Stimulated activated CD4-positive, alpha-beta T cell treated with anti-CD3 and anti-CD28 coated beads, Interleukin-2, amount 100 ng/mL, for 24 hours (primary cell): ENCODE data around the gene POPDC3.
"Not testable (repeated sequence)": the region's sequence is repeated elsewhere in the genome, so short reads cannot be mapped to it uniquely, and the experiment has no call there.

Experiments
- DNase-seq, 2 donors: peaks; one replicate each; pipeline ENCODE4 v3.0.0-alpha.2; 2020

POPDC3 gene

GRCh38 chr6:105179244-105180065, at the start of gene POPDC3:
Gene POPDC3 (minus strand): TSS chr6:105180014. CDS start chr6:105161909, 18,105 bp downstream.
- peak in 1 of 2 donors; percentile 12 for DNase-seq

- DNase-seq = no peak
Observed at GRCh38 chr6:105227295-105227767, 47.5 kb upstream of the POPDC3 start.

DNA sequence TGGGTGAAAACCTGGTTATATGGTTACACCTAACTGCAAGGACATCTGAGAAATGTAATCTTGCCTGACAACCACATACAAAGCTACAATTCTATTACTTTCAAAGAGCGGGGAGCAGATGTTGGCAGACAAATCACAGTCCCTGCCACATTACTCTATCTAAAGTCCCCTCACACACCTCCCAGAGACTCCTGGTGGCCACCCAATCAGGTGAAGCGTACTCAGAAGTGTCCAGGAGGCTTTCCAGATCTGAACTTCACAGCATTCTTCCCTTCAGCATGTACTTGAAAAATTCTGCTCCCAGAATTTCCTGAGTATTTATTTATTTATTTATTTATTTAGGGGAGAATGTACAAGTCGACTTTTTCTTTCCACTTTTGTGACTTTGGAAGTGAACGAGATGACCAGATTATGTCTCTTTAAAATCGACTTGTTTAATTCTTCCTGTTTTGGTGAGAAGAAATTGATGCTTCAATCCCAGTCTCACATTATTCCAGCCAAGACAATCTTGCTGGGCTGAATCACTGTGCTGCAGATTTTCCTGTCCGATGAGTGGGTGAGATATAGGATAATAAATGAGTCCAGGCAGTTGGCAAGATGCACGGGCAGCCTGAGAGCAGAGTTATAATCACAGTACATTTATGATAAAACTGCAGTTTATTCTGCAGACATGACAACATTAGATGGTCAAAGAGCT, 46.9 kb upstream of the POPDC3 start:
- no peak for DNase-seq

DNA sequence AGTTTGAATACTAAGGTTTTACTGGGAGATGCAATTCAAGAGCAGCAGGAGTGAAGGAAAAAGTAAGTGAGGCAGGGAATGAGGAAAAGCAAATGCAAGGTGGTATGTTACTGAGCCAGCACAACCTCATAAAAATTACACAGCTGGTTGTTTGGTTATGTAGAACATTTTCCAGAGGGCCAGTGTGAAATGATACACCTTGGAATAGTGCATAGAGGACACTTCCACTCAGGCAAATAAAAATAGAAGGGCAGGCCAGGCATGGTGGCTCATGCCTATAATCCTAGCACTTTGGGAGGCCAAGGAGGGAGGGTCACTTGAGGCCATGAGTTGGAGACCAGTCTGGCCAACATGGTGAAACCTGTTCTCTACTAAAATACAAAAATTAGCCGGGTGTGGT, 43.4 kb upstream of the POPDC3 start:
- DNase-seq = no peak

- DNase-seq = not testable (repeated sequence)
Observed at GRCh38 chr6:105221219-105221618, 41.4 kb upstream of the POPDC3 start.

DNA sequence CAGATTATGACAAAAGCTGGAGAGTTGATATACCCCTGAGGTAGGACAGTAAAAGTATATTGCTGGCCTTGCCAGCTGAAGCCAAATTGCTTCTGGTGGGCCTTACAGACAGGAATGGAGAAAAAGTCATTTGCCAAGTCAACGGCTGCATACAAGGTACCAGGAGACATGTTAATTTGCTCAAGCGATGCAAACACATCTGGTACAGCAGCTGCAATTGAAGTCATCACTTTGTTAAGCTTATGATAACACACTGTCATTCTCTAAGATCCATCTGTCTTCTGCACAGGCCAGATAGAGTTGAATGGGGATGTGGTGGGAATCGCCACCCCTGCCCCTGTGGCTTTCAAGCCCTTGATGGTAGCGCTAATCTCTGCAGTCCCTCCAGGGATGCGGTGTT, 40.4 kb upstream of the POPDC3 start:
- no peak for DNase-seq

DNA sequence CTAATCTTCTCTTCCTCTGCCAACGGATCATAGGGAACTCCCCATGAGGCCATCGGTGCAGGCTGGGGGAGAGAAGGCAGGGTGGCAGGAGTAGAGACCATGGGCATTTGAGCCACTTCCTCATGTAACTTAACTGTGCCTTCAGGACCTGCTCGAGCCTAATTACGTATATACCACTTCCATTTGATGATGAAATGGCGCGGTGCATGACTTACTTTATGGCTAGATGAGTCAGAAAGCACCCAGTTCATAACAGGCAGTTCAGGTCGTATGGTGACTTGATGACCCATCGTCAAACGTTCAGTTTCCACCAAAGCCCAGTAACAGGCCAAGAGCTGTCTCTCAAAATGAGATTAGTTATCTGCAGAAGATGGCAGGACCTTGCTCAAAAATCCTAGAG, 39.4 kb upstream of the POPDC3 start:
- not testable (repeated sequence) for DNase-seq

GRCh38 chr6:105215506-105215905, 35.7 kb upstream of the POPDC3 start:
- DNase-seq = no peak

DNA sequence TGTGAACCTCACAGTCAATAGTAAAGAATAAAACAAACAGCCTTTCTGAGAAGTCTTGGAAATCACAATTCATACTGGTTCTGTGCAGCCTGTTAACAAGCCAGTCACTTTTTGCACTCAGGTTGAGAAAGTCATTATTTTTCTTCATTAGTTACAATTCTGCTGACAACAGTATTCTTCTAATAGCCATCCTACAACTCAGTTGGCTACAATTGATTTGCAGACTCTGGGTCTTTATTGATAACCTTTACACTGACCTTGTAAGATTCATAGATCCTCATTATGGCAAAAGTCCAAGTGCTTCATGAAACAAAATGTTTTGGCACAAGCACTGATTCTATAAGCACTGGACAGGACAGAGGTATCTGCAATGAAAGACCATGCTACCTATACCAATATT, 34.9 kb upstream of the POPDC3 start:
- DNase-seq = no peak

DNA sequence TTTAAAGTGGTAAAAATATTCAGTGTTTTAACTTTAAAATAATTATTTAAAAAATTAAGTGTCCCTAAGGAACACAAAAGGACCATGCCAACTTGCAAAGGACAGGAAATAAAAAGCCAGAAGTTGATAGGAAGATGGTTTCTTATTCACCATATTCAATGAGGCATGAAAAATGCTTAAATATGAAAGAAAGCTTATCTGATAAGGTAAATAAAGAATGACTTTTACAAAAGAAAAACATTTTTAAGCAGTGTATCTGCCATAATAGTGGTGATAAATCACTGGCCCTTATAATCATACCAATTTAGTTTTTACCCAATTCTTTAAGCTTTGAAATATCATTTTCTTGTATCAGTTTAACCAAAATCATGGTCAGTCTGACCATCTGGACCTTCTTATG, 33.5 kb upstream of the POPDC3 start:
- DNase-seq = no peak

GRCh38 chr6:105212587-105212986, 32.8 kb upstream of the POPDC3 start:
- no peak for DNase-seq

- no peak for DNase-seq
Observed at GRCh38 chr6:105211831-105212230, 32.0 kb upstream of the POPDC3 start.

GRCh38 chr6:105210932-105211531, 31.2 kb upstream of the POPDC3 start:
- no peak for DNase-seq

GRCh38 chr6:105209950-105210706, 30.3 kb upstream of the POPDC3 start:
- no peak for DNase-seq

DNA sequence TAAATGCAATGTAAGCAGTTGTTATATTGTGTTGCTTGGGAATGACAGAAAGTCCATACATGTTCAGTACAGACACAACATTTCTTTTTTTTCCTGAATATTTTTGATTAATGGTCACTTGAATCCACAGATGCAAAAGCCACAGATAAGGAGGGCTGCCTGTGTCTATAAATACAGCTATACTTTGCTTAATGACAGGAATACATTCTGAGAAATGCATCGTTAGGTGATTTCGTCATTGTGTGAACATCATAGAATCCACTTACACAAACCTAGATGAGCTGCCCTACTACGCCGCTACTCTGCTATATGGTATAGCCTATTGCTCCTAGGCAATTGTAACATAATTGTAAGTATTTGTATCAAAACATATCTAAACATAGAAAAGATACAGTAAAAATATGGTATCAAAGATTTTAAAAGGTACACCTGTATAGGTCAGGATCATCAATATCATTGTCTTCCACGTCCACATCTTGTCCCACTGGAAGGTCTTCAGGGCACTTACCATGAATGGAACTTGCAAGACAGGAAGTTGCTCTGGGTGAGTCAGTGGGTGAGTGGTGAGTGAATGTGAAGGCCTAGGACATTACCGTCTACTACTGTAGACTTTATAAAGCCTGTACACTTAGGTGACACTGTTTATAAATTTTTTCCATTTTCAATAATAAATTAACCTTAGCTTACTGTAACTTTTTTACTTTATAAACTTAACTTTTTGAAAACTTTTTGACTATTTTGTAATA, 27.9 kb upstream of the POPDC3 start:
- no peak for DNase-seq

DNA sequence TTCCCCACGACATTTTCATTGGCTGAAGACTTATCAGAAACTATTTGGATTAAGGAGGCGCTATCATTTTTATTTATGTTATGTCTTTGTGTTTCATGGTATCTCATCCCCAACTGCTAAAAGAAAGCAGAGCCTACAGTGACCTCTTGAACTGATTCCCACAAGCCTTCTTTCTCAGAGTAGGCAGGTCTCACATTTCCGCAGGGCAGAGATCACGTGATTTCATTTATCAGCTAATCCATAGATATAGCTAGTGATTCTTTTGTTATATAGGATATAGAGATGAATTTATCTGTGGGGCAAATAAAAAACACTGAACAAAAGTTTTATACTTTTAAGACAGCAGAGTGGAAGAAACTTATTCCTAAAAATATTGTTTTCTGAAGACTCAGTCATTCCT, 25.0 kb upstream of the POPDC3 start:
- DNase-seq = no peak

GRCh38 chr6:105204331-105204730, 24.5 kb upstream of the POPDC3 start:
- DNase-seq = no peak

GRCh38 chr6:105202486-105202885, 22.7 kb upstream of the POPDC3 start:
- no peak for DNase-seq

GRCh38 chr6:105200133-105200730, 20.4 kb upstream of the POPDC3 start:
- DNase-seq = no peak

DNA sequence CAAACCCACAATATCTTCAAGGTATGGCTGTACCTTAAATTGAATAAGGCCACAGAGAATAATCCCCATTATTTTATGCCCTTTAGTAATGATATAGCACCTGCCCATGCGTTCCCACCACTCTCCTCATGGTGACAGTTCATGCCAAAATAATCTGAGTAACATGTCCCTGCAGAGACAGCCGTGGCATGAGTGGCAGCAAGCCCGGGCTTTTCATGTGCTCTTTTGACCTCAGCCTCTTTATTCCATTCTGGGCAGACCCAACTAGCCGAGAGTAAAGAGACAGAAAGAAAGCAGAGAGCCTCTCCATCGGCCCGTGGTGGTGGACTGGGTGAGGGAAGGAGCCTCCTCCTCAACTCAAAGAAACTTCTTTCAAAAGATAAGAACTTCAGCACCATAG, 19.9 kb upstream of the POPDC3 start:
- DNase-seq = no peak

- DNase-seq = no peak
Observed at GRCh38 chr6:105196076-105196475, 16.3 kb upstream of the POPDC3 start.

DNA sequence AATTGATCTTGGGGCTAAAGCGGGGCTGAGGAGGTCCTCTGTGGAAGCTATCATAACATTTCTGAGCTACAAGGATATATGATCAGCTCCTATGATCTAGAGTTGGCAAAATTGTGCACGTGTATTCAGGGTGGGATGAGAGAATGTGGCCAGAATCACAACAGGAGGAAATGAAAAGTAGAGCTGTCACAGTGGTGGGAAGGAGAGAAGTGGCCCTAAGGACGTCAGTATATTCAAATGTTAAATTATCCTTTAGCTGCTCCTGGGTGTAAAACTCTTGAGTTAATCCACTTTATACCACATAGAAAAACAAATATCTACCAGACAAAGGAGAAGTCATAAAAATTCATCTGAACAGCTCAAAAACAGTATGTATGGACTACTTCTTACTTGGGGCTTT, 14.8 kb upstream of the POPDC3 start:
- no peak for DNase-seq
